B cell (primary cell): ENCODE measurements around the gene RPH3AL. TPM values are rescaled to one million over a fixed set of nuclear protein-coding genes. Genes with fewer than 3 reads are reported as not detected.

Experiments
- ATAC-seq: fragments of 200-7000 bp; cut with Tn5 transposase; one replicate; pipeline ENCODE4 v1.10.0; 2021; ENCODE audit warnings: low read depth, mild to moderate bottlenecking, moderate number of reproducible peaks, moderate library complexity
- CTCF ChIA-PET: fragments of 350-600 bp; sonication (Branson Sonifier 250); formaldehyde crosslinking; loops from one replicate; lab custom pipeline; 2021; ENCODE audit warnings: antibody characterized with exemption, inconsistent platforms; lab: Charles Lee
- POLR2A ChIA-PET: fragments of 350-600 bp; sonication (Branson Sonifier 250); formaldehyde crosslinking; loops from one replicate; lab custom pipeline; 2021; ENCODE audit warnings: antibody characterized with exemption; lab: Charles Lee
- DNase-seq: peaks from one replicate; pipeline ENCODE4 v3.0.0; 2013
- H2AFZ ChIP-seq: 2 replicates; pipeline ENCODE4 v1.6.1; 2012; ENCODE audit warnings: mild to moderate bottlenecking, low read depth, low read length; ENCODE audit not compliant: insufficient read depth, poor library complexity, severe bottlenecking
- H3K27ac ChIP-seq, 2 donors: 1 replicate in 1 of 2; 2 replicates in 1 of 2; pipeline ENCODE4 v1.5.1; 2012 to 2013; ENCODE audit warnings: low read length in 2 of 2, mild to moderate bottlenecking in 2 of 2, moderate library complexity in 1 of 2
- H3K27me3 ChIP-seq, 4 experiments: fragments of 200-600 bp in 1 of 4; sonication (generic) in 1 of 4; replicated peaks in 1 of 4; 1 replicate in 2 of 4; 2 replicates in 2 of 4; pipeline versions ENCODE4 v1.6.1 to v1.7.0; 2013 to 2016; ENCODE audit warnings: low read length in 3 of 4, mild to moderate bottlenecking in 2 of 4, mixed read lengths in 1 of 4, moderate library complexity in 1 of 4; ENCODE audit not compliant: insufficient read depth in 4 of 4, control insufficient read depth in 3 of 4; ENCODE audit errors: control extremely low read depth in 1 of 4
- H3K36me3 ChIP-seq, 2 experiments: replicated peaks in 1 of 2; 1 replicate in 1 of 2; 2 replicates in 1 of 2; pipeline versions ENCODE4 v1.6.1 to v1.7.1; 2013; ENCODE audit warnings: low read length in 1 of 2; ENCODE audit not compliant: insufficient read depth in 2 of 2, control insufficient read depth in 1 of 2; ENCODE audit errors: control extremely low read depth in 1 of 2, extremely low read depth in 1 of 2
- H3K4me1 ChIP-seq, 2 donors: fragments of 200-600 bp in 1 of 2; sonication (generic) in 1 of 2; 1 replicate in 1 of 2; 2 replicates in 1 of 2; pipeline versions ENCODE4 v1.5.1 to v1.6.1; 2013 to 2017; ENCODE audit warnings: low read length in 2 of 2; ENCODE audit not compliant: control insufficient read depth in 2 of 2, insufficient read depth in 2 of 2
- H3K4me2 ChIP-seq: replicated peaks from 2 replicates; pipeline ENCODE3; 2012; ENCODE audit warnings: mild to moderate bottlenecking, low read depth, low read length; ENCODE audit not compliant: poor library complexity, severe bottlenecking
- H3K4me3 ChIP-seq, 5 experiments: fragments of 200-600 bp in 1 of 5; sonication (generic) in 1 of 5; 1 replicate in 3 of 5; 2 replicates in 2 of 5; pipeline versions ENCODE4 v1.5.1 to v1.7.0; 2011 to 2016; ENCODE audit warnings: low read length in 4 of 5, mild to moderate bottlenecking in 4 of 5, low read depth in 2 of 5, control low read depth in 1 of 5, moderate library complexity in 1 of 5; ENCODE audit not compliant: insufficient read depth in 1 of 5; ENCODE audit errors: control extremely low read depth in 1 of 5, extremely low read depth in 1 of 5
- H3K79me2 ChIP-seq: fragments of 200-600 bp; sonication (generic); one replicate; pipeline ENCODE4 v1.6.0; 2016; ENCODE audit warnings: low read length; ENCODE audit not compliant: control insufficient read depth, insufficient read depth
- H3K9ac ChIP-seq: fragments of 200-600 bp; sonication (generic); 2 replicates; pipeline ENCODE4 v1.6.1; 2017; ENCODE audit warnings: mild to moderate bottlenecking, low read length, moderate library complexity
- H3K9me3 ChIP-seq, 3 donors: one replicate each; pipeline versions ENCODE4 v1.6.1 to v1.7.1; 2013; ENCODE audit warnings: low read length in 2 of 3; ENCODE audit not compliant: control insufficient read depth in 2 of 3, insufficient read depth in 1 of 3; ENCODE audit errors: control extremely low read depth in 1 of 3
- H4K20me1 ChIP-seq: 2 replicates; pipeline ENCODE4 v1.6.0; 2012; ENCODE audit warnings: mild to moderate bottlenecking, low read length; ENCODE audit not compliant: insufficient read depth, control insufficient read depth, poor library complexity, severe bottlenecking
- H3K27ac Mint-ChIP-seq: one replicate; pipeline ENCODE4 v1.8.0; 2021; ENCODE audit warnings: mixed read lengths
- H3K27me3 Mint-ChIP-seq: one replicate; pipeline ENCODE4 v1.8.0; 2021; ENCODE audit warnings: mixed read lengths
- H3K4me1 Mint-ChIP-seq: one replicate; pipeline ENCODE4 v1.8.0; 2021; ENCODE audit warnings: mixed read lengths
- H3K4me3 Mint-ChIP-seq: one replicate; pipeline ENCODE4 v1.8.0; 2021; ENCODE audit warnings: mixed read lengths
- H3K9me3 Mint-ChIP-seq: one replicate; pipeline ENCODE4 v1.8.0; 2022; ENCODE audit warnings: mixed read lengths; ENCODE audit not compliant: insufficient read depth
- EZH2 ChIP-seq: IDR thresholded peaks from 2 replicates; pipeline ENCODE4 v1.6.1; 2012; ENCODE audit warnings: borderline replicate concordance, low read depth, mild to moderate bottlenecking, moderate library complexity, low read length; ENCODE audit not compliant: insufficient read depth, poor library complexity, severe bottlenecking
- WGBS: methylation state at CpG from one replicate; pipeline ENCODE4 v1.1.5; 2013; ENCODE audit warnings: missing lambda C conversion rate; ENCODE audit not compliant: insufficient coverage; 5-methylcytosine and 5-hydroxymethylcytosine counted together
- intact Hi-C: fragments of 100-400 bp; cut with micrococcal nuclease; formaldehyde crosslinking; loops from one replicate; pipeline ENCODE4 v1.10.0; 2022
- polyA plus RNA-seq: library from polyadenylated mRNA; depleted of rRNA; stranded (reverse); fragments of >200 nt; gene quantifications from 2 replicates; pipeline ENCODE4 v1.2.3, GENCODE V29; 2012
- total RNA-seq, 2 donors: library from RNA; stranded (reverse); fragments of 120-200 nt in 1 of 2; gene quantifications; 1 replicate in 1 of 2; 2 replicates in 1 of 2; pipeline versions ENCODE4 v1.2.3 to v1.2.4, GENCODE V29; 2013 to 2022
- TF ChIP-seq, protein P1 (sequence below): fragments of 200-600 bp; IDR thresholded peaks from one replicate; pipeline ENCODE4 v1.8.0; 2022; ENCODE audit warnings: antibody characterized with exemption, mild to moderate bottlenecking

RPH3AL gene
- total and polyA plus RNA-seq, 2 donors (not counting 1 experiment from before 2014, with no cell fraction given), result 10.8 to 13.3 TPM

DNA sequence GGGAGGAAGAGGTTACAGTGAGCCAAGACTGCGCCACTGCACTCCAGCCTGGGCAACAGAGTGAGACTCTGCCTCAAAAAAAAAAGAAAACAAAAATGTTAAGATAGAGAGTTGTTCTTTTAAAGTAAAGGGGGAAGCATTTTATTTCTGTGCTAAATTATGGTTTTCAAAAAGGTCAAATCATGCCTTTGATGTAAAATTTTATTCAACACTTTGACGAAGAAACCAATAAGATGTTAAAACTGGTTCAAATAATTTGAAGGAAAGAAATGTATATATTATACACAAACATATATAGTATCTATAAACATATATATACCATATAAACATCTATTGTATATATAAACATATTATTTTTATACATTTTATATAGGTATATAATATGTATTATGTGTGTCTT lies 43.4 kb upstream of the RPH3AL start:
- Mint-ChIP-seq H3K27me3 (peaks cover 5% of the 10 kb centered on the region), H3K4me3 (no peak overlapping the region), H3K9me3 (no peaks in the 10 kb centered on the region), H3K4me1 (peaks cover 2% of the 10 kb centered on the region), H3K27ac (no peak overlapping the region)
- no CpG with 5 or more reads among the region's 2 CpGs for WGBS
- CTCF ChIA-PET, result no interaction called here
- Histone ChIP-seq H3K36me3 (no peaks in the 10 kb centered on the region), H3K27ac (no peak overlapping the region), H3K4me1 (no peaks in the 10 kb centered on the region), H3K9me3 (no peaks in the 10 kb centered on the region), H3K27me3 (no peaks in the 10 kb centered on the region), H3K4me3 (no peak overlapping the region), H3K79me2 (no peaks in the 10 kb centered on the region), H2AFZ (no peak overlapping the region), H3K9ac (no peak overlapping the region), H3K4me2 (no peak overlapping the region), H4K20me1 (no peaks in the 10 kb centered on the region)
- no peak for ATAC-seq
- DNase-seq, result no peak
- TF ChIP-seq, protein P1, sequence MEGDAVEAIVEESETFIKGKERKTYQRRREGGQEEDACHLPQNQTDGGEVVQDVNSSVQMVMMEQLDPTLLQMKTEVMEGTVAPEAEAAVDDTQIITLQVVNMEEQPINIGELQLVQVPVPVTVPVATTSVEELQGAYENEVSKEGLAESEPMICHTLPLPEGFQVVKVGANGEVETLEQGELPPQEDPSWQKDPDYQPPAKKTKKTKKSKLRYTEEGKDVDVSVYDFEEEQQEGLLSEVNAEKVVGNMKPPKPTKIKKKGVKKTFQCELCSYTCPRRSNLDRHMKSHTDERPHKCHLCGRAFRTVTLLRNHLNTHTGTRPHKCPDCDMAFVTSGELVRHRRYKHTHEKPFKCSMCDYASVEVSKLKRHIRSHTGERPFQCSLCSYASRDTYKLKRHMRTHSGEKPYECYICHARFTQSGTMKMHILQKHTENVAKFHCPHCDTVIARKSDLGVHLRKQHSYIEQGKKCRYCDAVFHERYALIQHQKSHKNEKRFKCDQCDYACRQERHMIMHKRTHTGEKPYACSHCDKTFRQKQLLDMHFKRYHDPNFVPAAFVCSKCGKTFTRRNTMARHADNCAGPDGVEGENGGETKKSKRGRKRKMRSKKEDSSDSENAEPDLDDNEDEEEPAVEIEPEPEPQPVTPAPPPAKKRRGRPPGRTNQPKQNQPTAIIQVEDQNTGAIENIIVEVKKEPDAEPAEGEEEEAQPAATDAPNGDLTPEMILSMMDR, result no peak
- no peak for TF ChIP-seq EZH2
- POLR2A ChIA-PET, result no interaction called here
- intact Hi-C loops, result no loop called here

DNA sequence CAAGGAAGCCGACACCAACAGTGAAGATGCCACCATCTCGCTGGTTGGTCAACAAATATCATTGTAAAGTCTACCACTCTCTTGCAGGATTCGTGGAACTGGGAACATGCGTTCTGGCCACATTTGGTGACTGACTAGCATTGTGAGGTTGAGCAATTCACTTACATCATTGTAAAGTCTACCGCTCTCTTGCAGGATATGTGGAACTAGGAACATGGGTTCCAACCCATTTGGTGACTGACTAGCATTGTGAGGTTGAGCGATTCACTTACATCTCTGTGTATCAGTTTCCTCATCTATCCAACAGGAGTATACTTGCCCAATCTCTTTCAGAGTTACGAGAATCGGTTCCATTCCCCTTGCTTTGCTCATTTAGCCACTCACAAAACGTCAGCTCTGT lies 42.6 kb upstream of the RPH3AL start:
- Histone ChIP-seq H3K9me3 (no peaks in the 10 kb centered on the region), H3K4me1 (no peaks in the 10 kb centered on the region), H4K20me1 (no peaks in the 10 kb centered on the region), H3K4me2 (no peak overlapping the region), H2AFZ (no peak overlapping the region), H3K9ac (no peak overlapping the region), H3K4me3 (no peak overlapping the region), H3K79me2 (no peaks in the 10 kb centered on the region), H3K27me3 (no peaks in the 10 kb centered on the region), H3K36me3 (no peaks in the 10 kb centered on the region), H3K27ac (no peak overlapping the region)
- no peaks in the 10 kb centered on the region for H3K9me3 Mint-ChIP-seq
- WGBS, result 92% methylated on average over 8 of the region's 9 CpGs
- TF ChIP-seq, protein P1, result no peak
- no peak for TF ChIP-seq EZH2
- DNase-seq (no peak), ATAC-seq (no peak)
- peaks cover 2% of the 10 kb centered on the region for H3K4me1 Mint-ChIP-seq
- H3K4me3 Mint-ChIP-seq, result no peak overlapping the region
- H3K27me3 Mint-ChIP-seq, result peaks cover 5% of the 10 kb centered on the region
- intact Hi-C loops, result no loop called here
- POLR2A ChIA-PET, result no interaction called here
- CTCF ChIA-PET, result interaction anchor here (1.1 kb wide), 1 partner anchor 17 kb away, joined by 3 read pairs; no protein-coding TSS in a partner anchor
- H3K27ac Mint-ChIP-seq, result no peak overlapping the region
